ENCODE results near the gene LYRM1.
A peak's percentile ranks its signal among the peaks of the same experiment; 100 is the strongest.
"Not testable (repeated sequence)": the region's sequence is repeated elsewhere in the genome, so short reads cannot be mapped to it uniquely, and the experiment has no call there.

Gene LYRM1

GRCh38 chr16:20940871-20941635 lies 40.5 kb downstream of the LYRM1 start:
- peak; percentile 20 for DNase-seq

DNA sequence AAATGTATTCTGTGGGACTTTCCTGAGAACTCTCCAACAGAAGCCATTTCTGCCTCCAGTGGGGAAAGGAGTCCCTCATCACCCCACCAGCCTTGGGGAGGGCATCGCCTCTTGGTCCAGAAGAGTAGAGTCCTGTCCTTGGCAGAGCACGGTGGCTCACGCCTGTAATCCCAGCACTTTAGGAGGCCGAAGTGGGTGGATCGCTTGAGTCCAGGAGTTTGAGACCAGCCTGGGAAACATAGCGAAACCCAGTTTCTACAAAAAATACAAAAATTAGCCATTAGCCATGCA lies 41.0 kb downstream of the LYRM1 start:
- DNase-seq = no peak

- DNase-seq = no peak
Measured at GRCh38 chr16:20942256-20942655, 41.7 kb downstream of the LYRM1 start.

DNA sequence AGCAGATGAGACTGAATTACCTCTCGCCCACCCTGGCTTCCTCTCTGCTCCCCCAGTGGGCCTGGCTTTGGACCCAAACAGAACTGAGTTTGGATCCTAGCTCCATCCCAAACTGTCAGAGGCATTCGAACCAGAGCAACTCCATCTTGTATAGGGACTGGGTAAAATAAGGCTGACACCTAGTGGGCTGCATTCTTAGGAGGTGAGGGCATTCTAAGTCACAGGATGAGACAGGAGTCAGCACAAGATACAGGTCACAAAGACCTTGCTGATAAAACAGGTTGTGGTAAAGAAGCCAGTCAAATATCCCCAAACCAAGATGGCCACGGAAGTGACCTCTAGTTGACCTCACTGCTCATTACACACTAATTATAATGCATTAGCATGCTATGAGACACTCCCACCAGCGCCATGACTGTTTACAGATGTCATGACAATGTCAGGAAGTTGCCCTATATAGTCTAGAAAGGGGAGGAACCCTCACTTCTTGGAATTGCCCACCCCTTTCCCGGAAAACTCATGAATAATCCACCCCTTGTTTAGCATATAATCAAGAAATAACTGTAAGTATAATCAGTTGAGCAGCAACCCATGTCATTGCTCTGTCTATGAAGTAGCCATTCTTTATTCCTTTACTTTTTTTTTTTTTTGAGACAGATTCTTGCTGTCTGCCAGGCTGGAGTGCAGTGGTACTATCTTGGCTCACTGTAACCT lies 44.4 kb downstream of the LYRM1 start:
- DNase-seq = peak; percentile 63

DNA sequence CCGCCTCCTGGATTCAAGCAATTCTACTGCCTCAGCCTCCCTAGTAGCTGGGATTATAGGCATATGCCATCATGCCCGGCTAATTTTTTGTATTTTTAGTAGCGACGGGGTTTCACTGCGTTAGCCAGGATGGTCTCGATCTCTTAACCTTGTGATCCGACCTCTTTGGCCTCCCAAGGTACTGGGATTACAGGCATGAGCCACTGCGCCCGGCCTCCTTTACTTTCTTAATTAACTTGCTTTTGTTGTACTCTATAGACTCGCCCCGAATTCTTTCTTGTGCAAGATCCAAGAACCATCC lies 45.0 kb downstream of the LYRM1 start:
- not testable (repeated sequence) for DNase-seq

DNA sequence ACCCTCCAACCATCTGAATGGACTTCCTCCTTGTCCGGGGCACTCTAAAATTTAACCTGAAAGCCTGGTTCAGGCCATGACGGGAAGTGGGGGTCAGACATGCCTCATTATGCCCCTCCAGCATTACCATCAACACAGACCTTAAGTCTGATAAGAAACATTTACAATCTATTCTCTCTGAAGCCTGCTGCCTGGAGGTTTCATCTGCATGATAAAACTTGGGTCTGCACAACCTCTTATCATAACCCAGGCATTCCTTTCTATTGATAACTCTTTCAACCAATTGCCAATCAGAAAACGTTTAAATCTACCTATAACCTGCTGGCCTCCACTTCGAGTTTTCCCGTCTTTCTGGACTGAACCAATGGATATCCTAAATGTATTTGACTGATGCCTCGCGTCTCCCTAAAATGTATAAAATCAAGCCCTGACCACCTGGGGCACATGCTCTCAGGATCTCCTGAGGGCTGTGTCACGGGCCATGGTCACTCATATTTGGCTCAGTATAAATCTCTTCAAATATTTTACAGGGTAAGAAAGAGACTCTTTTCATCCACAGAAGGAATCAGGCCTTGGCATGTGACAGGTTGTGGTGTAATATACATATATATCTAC lies 45.6 kb downstream of the LYRM1 start:
- no peak for DNase-seq

- no peak for DNase-seq
Measured at GRCh38 chr16:20948444-20948843, 47.9 kb downstream of the LYRM1 start.

DNA sequence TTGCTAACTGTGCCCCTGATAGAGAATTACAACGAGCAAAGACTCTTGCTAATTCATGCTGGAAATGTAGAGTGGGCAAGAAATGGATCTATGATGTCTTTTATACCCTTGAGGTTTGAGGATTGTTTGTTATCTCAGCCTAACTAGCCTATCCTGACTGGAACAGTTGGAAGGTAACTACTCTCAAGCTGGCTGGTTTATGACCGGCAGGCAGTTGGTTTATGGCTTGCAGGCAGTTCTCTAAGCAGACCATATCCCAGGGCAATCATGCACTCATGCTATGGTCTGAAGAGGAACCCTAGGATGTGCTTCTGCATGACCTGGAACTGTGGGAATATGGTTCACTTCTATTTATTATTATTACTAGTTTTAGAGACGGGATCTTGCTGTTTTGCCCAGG lies 49.1 kb downstream of the LYRM1 start:
- DNase-seq = no peak

GRCh38 chr16:20950294-20950693 lies 49.7 kb downstream of the LYRM1 start:
- DNase-seq = no peak

- no peak for DNase-seq
Measured at GRCh38 chr16:20952139-20952920, 51.8 kb downstream of the LYRM1 start.

- no peak for DNase-seq
Measured at GRCh38 chr16:20954574-20954973, 54.0 kb downstream of the LYRM1 start.

DNA sequence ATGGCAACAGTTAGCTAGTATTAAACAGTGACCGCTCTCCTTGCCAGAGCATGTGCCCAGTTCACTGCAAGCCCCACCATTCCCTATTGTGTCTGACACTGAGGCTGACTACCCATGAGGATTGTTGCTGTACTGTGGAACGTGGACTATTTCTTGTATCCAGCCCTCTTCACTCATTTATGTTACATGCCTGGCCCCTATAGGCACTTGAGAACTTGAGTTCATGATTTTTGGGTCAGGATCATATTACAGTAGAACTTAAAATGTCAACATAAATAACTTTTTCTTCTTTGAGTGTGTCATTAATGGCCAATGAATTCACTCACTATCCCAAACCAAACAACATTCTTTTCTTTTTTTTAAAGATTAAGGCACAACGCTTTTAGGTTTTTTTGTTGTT lies 55.7 kb downstream of the LYRM1 start:
- DNase-seq = no peak

DNA sequence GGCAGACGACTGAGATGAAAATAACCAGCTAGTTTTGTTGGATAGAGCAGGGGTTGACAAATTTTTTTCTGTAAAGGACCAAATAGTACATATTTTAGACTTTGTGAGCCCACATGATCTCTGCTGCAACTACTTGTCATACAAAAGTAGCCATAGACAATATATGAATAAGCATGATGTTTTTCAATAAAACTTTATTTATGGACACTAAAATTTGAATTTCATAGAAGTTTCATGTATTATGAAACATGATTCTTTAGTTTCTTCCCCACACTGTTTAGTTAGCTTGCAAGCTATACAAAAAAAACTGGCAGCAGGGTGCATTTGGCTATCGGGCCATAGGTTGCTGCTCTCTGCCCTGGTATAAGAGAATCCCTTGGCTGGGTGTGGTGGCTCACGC lies 56.6 kb downstream of the LYRM1 start:
- no peak for DNase-seq

DNA sequence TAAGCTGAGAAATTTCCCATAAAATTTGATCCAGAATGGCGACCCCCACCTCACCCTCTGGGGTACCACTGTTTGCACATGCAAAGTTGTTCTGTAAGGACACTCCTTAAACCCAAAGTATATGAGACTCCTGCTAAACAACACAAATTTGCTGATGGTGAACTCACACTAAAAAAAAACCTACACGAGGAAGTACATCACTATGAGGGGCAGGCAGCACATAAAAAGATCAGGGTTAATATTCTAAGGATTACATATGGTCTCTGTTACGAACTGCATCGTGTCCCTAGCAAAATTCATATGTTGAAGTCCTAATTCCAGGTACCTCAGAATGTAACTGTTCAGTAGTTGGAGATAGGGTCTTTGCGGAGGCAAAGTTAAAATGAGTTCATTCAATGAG lies 60.3 kb downstream of the LYRM1 start:
- DNase-seq = no peak

DNA sequence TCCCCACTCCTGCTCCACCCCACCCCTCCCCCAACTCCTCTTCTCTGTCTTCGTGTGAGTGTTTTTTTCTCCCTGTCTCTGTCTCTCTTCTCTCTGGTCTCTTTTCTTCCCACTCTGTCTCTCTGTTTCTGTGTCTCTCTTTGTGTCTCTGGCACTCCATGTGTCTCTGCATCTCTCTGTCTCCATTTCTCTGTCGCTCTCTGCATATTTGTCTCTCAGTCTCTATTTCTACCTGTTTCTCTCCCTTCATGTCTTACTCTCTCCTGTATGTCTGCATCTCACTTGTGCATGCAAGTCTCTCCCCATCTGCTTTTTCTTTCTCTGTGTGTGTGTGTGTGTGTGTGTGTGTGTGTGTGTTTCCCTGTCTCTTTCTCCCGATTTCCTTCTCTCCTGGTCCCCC lies 68.2 kb downstream of the LYRM1 start:
- no peak for DNase-seq

DNA sequence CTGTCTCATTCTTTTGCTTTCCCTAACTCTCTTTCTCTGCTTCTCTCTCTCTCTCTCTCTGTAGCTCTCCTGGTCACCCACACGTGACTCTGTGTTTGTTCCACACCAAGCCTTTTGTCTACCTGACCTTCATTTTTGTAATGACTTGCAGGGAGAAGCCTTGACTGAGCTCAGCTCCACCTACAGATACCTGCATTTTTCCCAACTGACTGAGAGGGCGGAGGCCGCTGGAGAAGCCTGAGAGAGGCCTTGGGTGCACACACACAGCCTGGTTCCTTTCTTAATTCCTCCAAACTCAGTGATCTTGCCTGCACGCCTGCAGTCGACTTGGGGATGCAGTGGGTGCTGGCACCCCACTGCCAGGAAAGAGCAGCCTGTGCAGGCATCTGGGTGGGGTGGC lies 68.8 kb downstream of the LYRM1 start:
- no peak for DNase-seq

GRCh38 chr16:20971401-20971800 lies 70.8 kb downstream of the LYRM1 start:
- DNase-seq = no peak

DNA sequence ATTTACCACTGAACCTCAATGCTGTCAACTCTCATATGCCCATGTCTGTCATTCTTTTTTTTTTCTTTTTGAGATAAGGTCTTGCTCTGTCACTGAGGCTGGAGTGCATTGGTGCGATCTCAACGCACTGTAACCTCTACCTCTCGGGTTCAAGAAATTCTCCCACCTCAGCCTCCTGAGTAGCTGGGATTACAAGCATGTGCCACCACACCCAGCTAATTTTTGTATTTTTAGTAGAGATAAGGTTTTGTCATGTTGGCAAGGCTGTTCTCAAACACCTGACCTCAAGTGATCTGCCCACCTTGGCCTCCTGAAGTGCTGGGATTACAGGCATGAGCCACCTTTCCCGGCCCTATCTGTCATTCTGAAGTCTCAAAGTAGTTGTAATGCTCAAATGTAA lies 72.6 kb downstream of the LYRM1 start:
- DNase-seq = not testable (repeated sequence)

All from stimulated activated CD4-positive, alpha-beta T cell treated with anti-CD3 and anti-CD28 coated beads, Interleukin-15, amount 100 ng/mL, for 24 hours (primary cell).